Fibroblast of gingiva (primary cell): Measurements from ENCODE around the gene GNAI3.

Experiments used
- DNase-seq: peaks from one replicate; pipeline ENCODE4 v3.0.0-alpha.2; 2011; ENCODE audit warnings: low read depth

Gene GNAI3

GRCh38 chr1:109624201-109625010 lies 76.0 kb downstream of the GNAI3 start:
- no peak for DNase-seq

DNA sequence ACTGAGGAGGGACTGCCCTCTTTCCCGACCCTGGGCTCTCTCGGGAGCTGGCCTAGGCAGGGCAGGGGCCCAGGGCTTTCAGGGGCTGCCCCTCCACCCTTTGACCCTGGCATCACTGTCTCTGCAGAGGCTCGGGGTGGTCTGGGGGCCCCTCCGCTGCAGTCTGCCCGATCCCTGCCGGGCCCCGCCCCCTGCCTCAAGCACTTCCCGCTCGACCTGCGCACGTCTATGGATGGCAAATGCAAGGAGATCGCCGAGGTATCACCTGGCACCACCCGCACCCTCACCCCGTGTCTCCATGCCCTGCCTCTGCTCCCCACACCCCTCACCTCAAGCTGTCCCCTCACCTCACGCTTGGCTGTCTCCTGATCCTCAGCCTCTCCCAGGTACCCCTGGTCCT lies 76.8 kb downstream of the GNAI3 start:
- DNase-seq = no peak

GRCh38 chr1:109625601-109626560 lies 77.5 kb downstream of the GNAI3 start:
- DNase-seq = no peak

DNA sequence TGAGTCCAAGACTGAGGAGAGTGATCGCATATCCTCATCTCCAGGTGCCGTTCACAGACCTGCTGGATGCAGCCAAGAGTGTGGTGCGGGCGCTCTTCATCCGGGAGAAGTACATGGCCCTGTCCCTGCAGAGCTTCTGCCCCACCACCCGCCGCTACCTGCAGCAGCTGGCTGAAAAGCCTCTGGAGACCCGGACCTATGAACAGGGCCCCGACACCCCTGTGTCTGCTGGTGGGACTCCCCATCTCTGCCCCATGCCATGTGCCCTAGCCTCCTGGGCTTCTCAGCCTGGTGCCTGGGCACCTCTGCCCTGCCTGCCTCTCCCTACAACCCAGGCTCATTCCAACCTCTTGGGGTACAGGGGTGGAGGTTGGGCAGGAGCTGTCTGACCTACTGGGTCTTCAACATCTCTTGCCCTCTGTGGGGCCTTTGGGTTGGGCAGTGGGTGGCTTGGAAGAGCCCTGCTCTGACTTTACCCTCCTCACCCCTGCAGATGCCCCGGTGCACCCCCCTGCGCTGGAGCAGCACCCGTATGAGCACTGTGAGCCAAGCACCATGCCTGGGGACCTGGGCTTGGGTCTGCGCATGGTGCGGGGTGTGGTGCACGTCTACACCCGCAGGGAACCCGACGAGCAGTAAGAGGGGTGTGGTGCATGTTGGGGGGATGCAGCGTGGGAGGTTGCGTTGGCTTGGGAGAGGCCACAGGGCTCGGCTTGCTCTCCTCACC lies 78.4 kb downstream of the GNAI3 start:
- no peak for DNase-seq

DNA sequence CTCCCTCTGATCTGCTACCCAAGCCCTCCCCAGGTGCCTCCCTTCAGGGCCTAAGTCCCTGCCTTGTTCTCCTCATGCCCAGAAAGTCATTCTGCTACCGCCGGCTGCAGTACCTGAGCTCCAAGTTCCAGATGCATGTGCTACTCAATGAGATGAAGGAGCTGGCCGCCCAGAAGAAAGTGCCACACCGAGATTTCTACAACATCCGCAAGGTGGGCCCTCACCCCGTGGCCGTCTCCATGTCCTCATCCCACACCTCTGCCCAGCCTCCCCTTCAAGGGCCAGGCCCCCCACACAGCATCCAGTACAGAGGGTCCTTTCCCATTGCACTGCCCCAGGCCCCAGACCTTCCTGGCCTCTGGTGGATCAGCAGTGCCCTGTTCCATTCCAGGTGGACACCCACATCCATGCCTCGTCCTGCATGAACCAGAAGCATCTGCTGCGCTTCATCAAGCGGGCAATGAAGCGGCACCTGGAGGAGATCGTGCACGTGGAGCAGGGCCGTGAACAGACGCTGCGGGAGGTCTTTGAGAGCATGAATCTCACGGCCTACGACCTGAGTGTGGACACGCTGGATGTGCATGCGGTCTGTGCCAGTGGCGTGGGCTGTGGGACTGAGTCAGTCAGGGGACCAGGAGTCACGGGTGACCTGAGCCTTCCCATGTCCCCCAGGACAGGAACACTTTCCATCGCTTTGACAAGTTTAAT lies 79.4 kb downstream of the GNAI3 start:
- no peak for DNase-seq

GRCh38 chr1:109628540-109629321 lies 80.3 kb downstream of the GNAI3 start:
- no peak for DNase-seq

DNA sequence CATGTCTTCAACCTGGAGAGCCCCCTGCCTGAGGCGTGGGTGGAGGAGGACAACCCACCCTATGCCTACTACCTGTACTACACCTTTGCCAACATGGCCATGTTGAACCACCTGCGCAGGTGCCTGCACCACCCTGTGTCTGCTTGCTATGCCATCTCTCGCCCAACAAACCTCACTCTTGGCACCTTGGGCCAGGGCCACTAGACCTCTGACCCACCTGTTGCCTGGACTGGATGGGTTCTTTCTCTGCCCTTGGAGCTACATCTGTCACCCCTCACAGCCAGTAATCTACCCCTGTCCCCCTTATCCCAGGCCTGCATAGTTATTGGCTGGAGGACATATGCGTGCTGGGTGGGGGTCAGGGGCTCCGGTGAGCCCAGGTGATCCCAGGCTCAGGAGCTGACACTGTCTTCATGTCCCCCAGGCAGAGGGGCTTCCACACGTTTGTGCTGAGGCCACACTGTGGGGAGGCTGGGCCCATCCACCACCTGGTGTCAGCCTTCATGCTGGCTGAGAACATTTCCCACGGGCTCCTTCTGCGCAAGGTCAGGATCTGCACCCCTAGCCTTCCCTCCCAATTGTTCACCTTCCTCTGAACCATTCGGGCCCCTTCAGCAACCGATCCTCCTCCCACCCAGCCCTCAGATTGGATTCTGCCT lies 81.1 kb downstream of the GNAI3 start:
- no peak for DNase-seq

- DNase-seq = no peak
Observed at GRCh38 chr1:109630081-109630897, 81.9 kb downstream of the GNAI3 start.

DNA sequence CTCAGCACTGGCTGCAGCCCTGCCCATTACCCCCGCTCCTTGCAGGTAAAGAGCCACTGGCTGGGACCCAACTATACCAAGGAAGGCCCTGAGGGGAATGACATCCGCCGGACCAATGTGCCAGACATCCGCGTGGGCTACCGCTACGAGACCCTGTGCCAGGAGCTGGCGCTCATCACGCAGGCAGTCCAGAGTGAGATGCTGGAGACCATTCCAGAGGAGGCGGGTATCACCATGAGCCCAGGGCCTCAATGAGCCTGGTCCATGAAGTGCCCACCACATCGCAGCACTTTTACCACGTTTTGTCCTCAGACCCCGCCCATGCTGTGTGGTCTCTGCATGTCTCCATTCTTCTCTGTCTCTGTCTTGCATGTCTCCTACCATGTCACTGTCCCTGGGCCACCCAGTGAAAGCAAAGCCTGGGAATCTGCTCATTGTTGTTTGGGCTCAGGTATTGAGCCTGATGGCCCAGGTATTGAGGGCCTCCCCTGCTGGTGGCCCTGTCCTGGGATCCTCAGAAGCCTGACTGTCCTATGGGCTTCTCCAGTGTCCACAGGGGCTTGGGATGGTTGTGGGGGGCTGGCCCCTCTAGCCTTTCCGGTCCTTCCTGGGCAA lies 82.6 kb downstream of the GNAI3 start:
- DNase-seq = no peak

GRCh38 chr1:109631513-109632505 lies 83.4 kb downstream of the GNAI3 start:
- no peak for DNase-seq

DNA sequence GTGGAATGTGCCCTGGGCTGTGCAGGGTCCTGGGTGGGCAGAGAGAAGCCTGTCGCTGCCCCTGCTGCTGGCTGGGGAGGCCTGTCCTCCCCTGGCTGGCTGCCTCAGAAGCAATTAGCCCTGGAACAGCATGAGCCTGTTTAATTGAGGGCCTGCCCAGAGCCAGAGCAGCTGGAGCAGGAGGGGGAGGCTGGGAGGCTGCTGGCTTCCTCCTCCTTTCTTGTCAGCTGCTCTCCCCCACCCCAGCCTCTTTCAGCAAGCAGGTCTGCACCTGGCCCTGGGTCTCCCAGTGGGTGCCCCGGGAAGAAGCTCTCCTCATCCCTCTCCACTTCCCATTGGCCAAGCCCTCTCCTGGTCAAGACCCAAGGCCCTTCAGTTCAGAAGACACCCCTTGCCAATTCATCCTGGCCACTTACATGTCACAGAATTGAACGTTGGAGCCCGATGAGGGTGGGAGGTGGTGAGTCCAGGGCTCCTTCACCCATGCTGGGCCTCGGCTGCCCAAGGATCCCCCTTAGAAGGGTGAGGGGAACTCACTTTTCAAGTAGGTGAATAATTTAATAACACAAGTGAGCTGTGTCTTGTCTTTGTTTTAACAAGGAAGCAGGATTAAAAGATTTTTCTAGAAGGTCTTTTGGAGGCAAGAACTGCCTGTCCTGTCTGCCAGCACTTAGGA lies 84.4 kb downstream of the GNAI3 start:
- no peak for DNase-seq

DNA sequence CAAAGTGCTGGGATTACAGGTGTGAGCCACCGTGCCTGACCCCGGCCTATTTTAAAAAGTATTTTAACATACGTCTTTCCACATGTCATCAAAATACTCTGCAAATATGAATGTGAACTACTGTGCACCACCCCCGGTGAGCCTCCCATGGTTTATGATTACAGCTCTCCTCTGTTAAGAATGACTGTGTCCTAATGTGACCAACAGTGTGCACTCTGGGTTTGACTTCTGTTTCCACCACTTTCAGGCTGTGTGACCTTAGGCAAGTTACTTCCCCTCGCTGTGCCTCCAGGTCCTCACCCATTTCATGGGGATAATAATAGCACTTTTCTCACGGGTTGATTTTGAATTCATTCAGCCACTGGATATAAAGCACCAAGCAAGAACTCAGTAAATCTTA lies 85.9 kb downstream of the GNAI3 start:
- DNase-seq = no peak

GRCh38 chr1:109634771-109635750 lies 86.6 kb downstream of the GNAI3 start:
- DNase-seq = no peak

DNA sequence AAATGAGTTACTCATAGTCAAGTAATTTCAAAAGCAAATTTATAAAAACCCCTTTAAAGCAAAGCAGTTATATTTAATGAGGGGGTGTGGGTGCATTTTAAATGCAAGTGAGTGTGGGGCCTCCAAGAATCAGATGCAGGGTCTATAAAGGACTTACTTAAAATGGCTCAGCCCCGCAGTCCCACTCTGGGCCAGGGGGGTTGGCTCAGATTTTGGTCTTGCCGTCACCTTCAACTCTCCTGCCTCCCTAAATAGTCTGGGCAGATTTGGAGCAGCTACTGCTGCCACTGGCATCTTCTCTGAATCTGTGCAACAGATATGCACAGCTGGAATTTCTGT lies 87.4 kb downstream of the GNAI3 start:
- DNase-seq = no peak

DNA sequence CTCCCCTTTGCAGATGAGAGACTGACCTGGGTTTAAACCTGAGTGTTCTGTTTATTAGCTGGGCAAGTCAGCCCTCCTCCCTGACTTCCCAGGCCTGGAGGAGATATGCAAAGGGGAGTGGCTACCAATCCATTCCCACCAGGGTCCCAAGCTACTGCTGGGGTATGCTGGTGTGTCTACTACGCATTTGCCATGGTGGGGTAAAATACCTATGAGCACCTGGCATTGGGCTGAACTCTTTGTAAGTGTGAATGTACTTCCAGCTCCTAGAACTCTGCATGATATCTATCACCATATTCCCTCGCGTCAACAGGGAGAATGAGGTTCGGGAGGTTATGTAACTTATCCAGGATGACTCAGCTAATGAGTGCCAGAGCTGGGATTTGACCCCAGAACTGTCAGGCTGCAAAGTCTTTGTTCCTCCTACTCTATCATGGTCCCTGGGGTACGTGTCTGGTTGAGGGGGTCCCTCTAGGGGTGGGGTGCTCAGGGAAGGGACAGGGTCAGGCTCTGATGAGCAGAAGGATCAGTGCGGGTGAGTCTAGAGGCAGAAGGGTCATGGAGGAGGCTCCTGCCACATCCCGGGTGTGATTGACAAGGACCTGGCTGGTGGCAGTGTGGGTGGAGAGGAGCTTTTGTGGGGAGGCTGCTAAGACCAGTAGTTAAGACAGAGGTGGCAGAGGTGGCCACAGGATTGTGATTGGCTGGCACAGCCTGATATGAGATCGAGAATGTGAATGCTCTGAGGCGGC lies 88.0 kb downstream of the GNAI3 start:
- DNase-seq = no peak
